Upper lobe of right lung (tissue), 1 donor: ENCODE measurements around the gene CAMK2N2. TPM values are rescaled to one million over a fixed set of nuclear protein-coding genes. Genes with fewer than 3 reads are reported as not detected.

Experiments
- ATAC-seq: fragments of 200-7000 bp; cut with Tn5 transposase; one replicate; pipeline ENCODE4 v1.9.1; 2020; ENCODE audit warnings: mild to moderate bottlenecking, moderate library complexity
- DNase-seq: peaks from one replicate; pipeline ENCODE4 v3.0.0-alpha.2; 2020
- H3K27ac ChIP-seq: fragments of 200-600 bp; one replicate; pipeline ENCODE4 v1.8.0; 2022
- H3K27me3 ChIP-seq: fragments of 200-600 bp; one replicate; pipeline ENCODE4 v1.8.0; 2022; ENCODE audit warnings: mild to moderate bottlenecking
- H3K36me3 ChIP-seq: fragments of 200-600 bp; one replicate; pipeline ENCODE4 v1.8.0; 2022
- H3K4me1 ChIP-seq: fragments of 200-600 bp; one replicate; pipeline ENCODE4 v1.8.0; 2022
- H3K4me3 ChIP-seq: fragments of 200-600 bp; one replicate; pipeline ENCODE4 v1.8.0; 2022; ENCODE audit warnings: mild to moderate bottlenecking
- H3K9me3 ChIP-seq: fragments of 200-600 bp; one replicate; pipeline ENCODE4 v1.8.0; 2022
- intact Hi-C: fragments of 100-400 bp; cut with DNase I; formaldehyde crosslinking; loops from one replicate; pipeline ENCODE4 v1.11.0; 2022
- total RNA-seq: library from RNA; stranded (reverse); fragmentation: NEBNext Ultra II Directional; extraction: Animal tissue kit (Norgen Biotek cat#: 25700); gene quantifications from one replicate; pipeline ENCODE4 v1.2.1, GENCODE V29; 2021
- TF ChIP-seq, protein P1 (sequence below): fragments of 200-600 bp; IDR thresholded peaks from one replicate; pipeline ENCODE4 v1.8.0; 2022; ENCODE audit warnings: antibody characterized with exemption
- donor health status: DM: no; HTN: yes; CAD: no; lungs with severe emphysema.

CAMK2N2 gene
- total RNA-seq, 1 donor from 2014 or later, result not detected

DNA sequence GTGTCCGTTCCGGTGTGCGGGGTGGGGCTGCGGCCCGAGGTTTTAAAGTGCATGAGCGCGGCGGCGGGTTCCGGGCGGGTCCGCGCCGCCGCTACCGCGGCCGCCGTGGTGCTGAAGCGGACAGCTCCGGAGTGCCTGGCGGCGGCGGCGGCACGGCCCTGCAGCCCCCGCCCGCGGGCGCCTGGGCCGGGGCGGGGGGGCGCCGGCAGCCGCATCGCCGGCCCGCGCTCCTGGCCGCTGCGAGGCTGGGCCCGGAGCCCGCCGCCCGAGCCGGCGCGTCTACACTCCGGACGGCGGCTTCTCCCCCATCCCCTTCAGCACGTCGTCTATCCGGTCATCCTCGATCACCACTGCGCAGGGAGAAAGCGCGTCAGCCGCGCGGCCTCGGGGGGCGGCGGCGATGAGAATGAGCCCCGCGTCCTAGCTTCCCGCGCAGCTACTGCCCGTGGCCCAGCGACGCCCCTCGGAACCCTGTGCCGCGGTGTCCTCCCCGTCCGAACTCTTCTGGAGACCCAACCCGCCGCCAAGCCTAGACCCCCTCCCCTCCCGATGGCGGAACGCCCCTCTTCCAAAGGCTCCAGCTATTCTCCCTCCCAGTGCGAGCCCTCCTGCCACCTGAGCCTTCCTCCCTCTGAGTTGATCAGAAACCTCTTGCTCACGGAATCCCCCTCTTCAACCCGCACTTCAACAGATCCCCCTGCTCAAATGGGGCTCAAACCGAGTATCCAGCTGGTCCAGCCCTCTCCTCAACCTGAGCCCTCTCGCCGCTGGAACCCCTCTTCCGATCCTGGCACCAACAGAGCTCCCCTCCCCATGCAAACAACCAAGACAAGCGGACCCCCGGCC is 1.3 kb downstream of the CAMK2N2 start:
- DNase-seq, result no peak
- peak; percentile 73 for ATAC-seq
- peaks cover 60% of the 10 kb centered on the region for H3K27me3 ChIP-seq
- H3K4me1 ChIP-seq, result peaks cover 23% of the 10 kb centered on the region
- H3K9me3 ChIP-seq, result no peaks in the 10 kb centered on the region
- no peak overlapping the region for H3K27ac ChIP-seq
- peak overlapping the region; percentile 48 for H3K4me3 ChIP-seq
- TF ChIP-seq, protein P1, sequence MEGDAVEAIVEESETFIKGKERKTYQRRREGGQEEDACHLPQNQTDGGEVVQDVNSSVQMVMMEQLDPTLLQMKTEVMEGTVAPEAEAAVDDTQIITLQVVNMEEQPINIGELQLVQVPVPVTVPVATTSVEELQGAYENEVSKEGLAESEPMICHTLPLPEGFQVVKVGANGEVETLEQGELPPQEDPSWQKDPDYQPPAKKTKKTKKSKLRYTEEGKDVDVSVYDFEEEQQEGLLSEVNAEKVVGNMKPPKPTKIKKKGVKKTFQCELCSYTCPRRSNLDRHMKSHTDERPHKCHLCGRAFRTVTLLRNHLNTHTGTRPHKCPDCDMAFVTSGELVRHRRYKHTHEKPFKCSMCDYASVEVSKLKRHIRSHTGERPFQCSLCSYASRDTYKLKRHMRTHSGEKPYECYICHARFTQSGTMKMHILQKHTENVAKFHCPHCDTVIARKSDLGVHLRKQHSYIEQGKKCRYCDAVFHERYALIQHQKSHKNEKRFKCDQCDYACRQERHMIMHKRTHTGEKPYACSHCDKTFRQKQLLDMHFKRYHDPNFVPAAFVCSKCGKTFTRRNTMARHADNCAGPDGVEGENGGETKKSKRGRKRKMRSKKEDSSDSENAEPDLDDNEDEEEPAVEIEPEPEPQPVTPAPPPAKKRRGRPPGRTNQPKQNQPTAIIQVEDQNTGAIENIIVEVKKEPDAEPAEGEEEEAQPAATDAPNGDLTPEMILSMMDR, result no peak
- H3K36me3 ChIP-seq, result no peaks in the 10 kb centered on the region
- intact Hi-C loops, result no loop called here

DNA sequence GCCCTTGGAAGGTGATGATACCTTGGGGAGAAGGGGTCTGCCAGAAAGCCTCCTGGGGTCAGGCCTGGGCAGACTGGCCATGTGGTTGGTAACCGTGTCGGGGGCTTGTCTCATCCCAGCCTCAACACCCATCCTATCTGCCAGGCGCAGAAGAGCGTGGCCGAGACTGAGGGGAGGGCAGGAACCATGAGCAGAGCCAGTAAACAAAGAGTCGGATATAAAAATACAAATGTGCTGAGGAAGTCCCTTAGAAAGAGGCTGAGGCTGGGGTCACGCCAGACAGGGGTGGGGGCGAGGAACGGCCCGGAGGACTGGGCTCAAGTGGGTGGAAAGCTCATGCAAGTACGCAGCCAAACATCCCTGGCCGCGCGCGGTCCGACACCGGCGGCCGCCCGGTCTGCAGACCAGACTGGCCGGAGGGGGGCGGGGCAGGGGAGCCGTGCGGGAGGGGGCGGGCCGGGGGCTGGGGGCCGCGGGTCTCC is 1.9 kb downstream of the CAMK2N2 start:
- Histone ChIP-seq H3K36me3 (no peaks in the 10 kb centered on the region), H3K9me3 (no peaks in the 10 kb centered on the region), H3K4me3 (no peak overlapping the region), H3K27ac (no peak overlapping the region), H3K27me3 (peaks cover 53% of the 10 kb centered on the region), H3K4me1 (peaks cover 23% of the 10 kb centered on the region)
- intact Hi-C loops, result no loop called here
- ATAC-seq, result no peak
- no peak for DNase-seq
- TF ChIP-seq, protein P1, result no peak

DNA sequence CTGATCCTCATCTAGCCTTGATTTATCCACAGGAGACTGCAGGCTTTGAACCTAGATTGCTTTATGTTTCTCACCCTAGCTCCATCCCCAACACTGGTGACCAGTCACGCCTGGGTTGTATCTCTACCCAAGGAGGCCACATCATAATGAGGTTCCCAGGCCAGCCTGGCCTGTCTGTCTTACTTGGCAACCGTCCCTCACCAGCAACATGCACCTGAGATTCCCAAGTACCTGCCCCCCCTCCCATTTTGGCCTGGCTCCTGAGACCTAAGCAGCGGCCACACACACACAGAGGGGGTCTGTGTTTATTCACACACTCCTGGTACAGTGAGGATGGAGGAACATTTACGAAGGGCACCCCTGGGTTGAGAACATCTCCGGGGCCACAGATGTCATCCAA is 2.4 kb downstream of the CAMK2N2 start:
- DNase-seq, result no peak
- TF ChIP-seq, protein P1, result no peak

DNA sequence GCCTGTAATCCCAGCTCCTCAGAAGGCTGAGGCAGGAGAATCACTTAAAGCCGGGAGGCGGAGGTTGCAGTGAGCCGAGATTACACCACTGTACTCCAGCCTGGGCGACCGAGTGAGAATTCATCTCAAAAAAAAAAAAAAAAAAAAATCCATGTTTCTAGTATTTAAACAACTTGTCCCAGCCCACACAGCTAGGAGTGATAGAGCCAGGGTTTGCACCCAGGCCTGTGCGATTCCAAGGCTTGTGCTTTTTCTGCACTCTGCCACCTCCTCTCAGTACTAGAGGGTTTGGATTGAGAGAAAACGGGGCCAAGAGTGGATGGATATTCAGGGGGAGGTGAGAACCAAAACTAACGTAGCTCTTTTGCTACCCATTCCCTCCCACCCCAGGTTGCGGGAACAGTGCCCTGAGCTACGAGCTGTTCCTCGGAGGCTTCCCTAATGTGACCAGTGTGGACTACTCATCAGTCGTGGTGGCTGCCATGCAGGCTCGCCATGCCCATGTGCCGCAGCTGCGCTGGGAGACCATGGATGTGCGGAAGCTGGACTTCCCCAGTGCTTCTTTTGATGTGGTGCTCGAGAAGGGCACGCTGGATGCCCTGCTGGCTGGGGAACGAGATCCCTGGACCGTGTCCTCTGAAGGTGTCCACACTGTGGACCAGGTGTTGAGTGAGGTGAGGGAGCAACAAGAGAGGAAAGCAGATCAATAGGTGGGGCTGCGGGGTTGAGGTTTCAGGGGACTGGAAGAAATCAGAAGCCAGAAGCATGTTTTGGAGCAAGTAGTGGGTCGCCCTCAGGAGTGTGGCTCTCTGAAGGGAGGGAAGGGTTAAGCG is 4.1 kb downstream of the CAMK2N2 start:
- TF ChIP-seq, protein P1, result no peak
- intact Hi-C loops, result no loop called here
- Histone ChIP-seq H3K27me3 (peaks cover 34% of the 10 kb centered on the region), H3K4me3 (no peak overlapping the region), H3K27ac (no peak overlapping the region), H3K36me3 (no peaks in the 10 kb centered on the region), H3K9me3 (no peaks in the 10 kb centered on the region), H3K4me1 (peaks cover 18% of the 10 kb centered on the region)
- no peak for ATAC-seq
- DNase-seq, result peak; percentile 38

More for the DNA sequence above, 2.4 kb downstream of the CAMK2N2 start:
- no peak for ATAC-seq
- Histone ChIP-seq H3K27ac (no peak overlapping the region), H3K36me3 (no peaks in the 10 kb centered on the region), H3K4me3 (no peak overlapping the region), H3K9me3 (no peaks in the 10 kb centered on the region), H3K27me3 (peaks cover 48% of the 10 kb centered on the region), H3K4me1 (peaks cover 23% of the 10 kb centered on the region)
- intact Hi-C loops, result no loop called here

DNA sequence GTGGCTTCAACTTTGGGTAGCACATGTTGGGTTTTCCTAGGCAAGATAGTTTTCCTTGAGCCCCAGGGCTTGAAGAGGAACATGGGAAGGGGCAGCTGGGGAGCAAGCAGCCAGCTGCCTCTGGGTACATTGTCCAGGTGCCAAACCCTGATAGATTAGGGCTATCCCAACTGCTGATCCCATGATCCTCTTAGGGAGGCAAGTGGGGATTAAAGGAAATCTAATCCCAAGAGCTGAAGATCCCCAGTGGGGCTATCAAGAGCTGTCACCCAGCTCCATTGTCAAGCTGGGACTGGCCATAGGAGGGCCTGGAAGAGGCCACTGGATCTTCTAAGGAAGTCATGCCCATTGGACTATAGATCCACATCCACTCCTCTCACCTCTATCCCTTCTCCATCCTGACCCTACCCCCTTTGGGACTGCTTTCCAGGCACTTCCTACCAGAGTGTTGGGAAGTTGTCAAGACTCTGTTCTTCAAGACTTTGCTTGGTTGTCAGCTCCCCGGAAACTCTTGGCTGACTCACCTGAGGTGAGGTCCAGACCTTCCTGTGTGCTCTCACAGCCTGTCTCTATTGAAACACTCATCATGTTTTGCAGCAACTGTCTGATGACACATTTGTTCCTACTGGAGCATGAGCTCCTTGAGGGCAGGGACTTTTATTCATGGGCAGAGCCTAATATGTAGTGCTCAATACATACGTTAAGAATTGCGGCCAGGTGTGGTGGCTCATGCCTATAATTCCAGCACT is 5.9 kb downstream of the CAMK2N2 start:
- Histone ChIP-seq H3K27me3 (peaks cover 19% of the 10 kb centered on the region), H3K9me3 (no peaks in the 10 kb centered on the region), H3K27ac (no peak overlapping the region), H3K4me3 (no peak overlapping the region), H3K4me1 (peaks cover 4% of the 10 kb centered on the region), H3K36me3 (no peaks in the 10 kb centered on the region)
- DNase-seq, result peak; percentile 12
- TF ChIP-seq, protein P1, result no peak
- ATAC-seq, result no peak
- intact Hi-C loops, result no loop called here
